Activated CD4-positive, CD25-positive, alpha-beta regulatory T cell (primary cell): ENCODE results near the gene HTRA3.

Experiments used
- DNase-seq, 4 experiments: peaks; one replicate each; lab custom pipeline; 2025; lab: John Stamatoyannopoulos, UW

HTRA3 gene

GRCh38 chr4:8308856-8309771 lies 39.6 kb downstream of the HTRA3 start:
- DNase-seq, result no peak

GRCh38 chr4:8310306-8310705 lies 40.8 kb downstream of the HTRA3 start:
- DNase-seq, result no peak

- no peak for DNase-seq
Measured at GRCh38 chr4:8311101-8312068, 41.8 kb downstream of the HTRA3 start.

GRCh38 chr4:8312069-8312445 lies 42.5 kb downstream of the HTRA3 start:
- no peak for DNase-seq

- DNase-seq, result no peak
Measured at GRCh38 chr4:8312976-8313375, 43.4 kb downstream of the HTRA3 start.

- DNase-seq, result no peak
Measured at GRCh38 chr4:8314691-8315255, 45.2 kb downstream of the HTRA3 start.

- no peak for DNase-seq
Measured at GRCh38 chr4:8315435-8316250, 46.1 kb downstream of the HTRA3 start.

GRCh38 chr4:8316251-8316771 lies 46.8 kb downstream of the HTRA3 start:
- DNase-seq, result no peak

- DNase-seq, result no peak
Measured at GRCh38 chr4:8316911-8317351, 47.4 kb downstream of the HTRA3 start.

GRCh38 chr4:8317474-8317873 lies 47.9 kb downstream of the HTRA3 start:
- DNase-seq, result no peak

- DNase-seq, result no peak
Measured at GRCh38 chr4:8318509-8318908, 49.0 kb downstream of the HTRA3 start.

- DNase-seq, result no peak
Measured at GRCh38 chr4:8319061-8319460, 49.5 kb downstream of the HTRA3 start.

GRCh38 chr4:8319731-8320385 lies 50.3 kb downstream of the HTRA3 start:
- DNase-seq, result no peak

GRCh38 chr4:8320386-8320750 lies 50.8 kb downstream of the HTRA3 start:
- DNase-seq, result no peak

GRCh38 chr4:8321220-8321619 lies 51.7 kb downstream of the HTRA3 start:
- no peak for DNase-seq

GRCh38 chr4:8321771-8322170 lies 52.2 kb downstream of the HTRA3 start:
- DNase-seq, result no peak

- no peak for DNase-seq
Measured at GRCh38 chr4:8322794-8323704, 53.5 kb downstream of the HTRA3 start.

GRCh38 chr4:8323947-8324555 lies 54.5 kb downstream of the HTRA3 start:
- DNase-seq, result no peak

- DNase-seq, result no peak
Measured at GRCh38 chr4:8324640-8325239, 55.2 kb downstream of the HTRA3 start.
